MCF 10A (cell line): ENCODE results near the gene TMEM61. TPM values are rescaled to one million over a fixed set of nuclear protein-coding genes. Genes with fewer than 3 reads are reported as not detected.

Source experiments
- BruUV-seq: library from RNA; stranded (reverse); fragments of 400-500 nt; replicated peaks from 2 replicates; lab custom pipeline; 2021; lab: Mats Ljungman, UMichigan
- CTCF ChIA-PET: fragments of 300-600 bp; sonication (Branson Sonifier 250); formaldehyde crosslinking; extraction: SDS; loops from one replicate; lab custom pipeline; 2021; ENCODE audit warnings: antibody characterized with exemption, inconsistent platforms; lab: Yijun Ruan, JAX
- POLR2A ChIA-PET: fragments of 300-600, 350-650 bp; sonication (Branson Sonifier 250); formaldehyde crosslinking; extraction: SDS; loops from one replicate; lab custom pipeline; 2020; ENCODE audit warnings: antibody characterized with exemption, inconsistent platforms; lab: Yijun Ruan, JAX
- DNase-seq: peaks from one replicate; pipeline ENCODE4 v3.0.0-alpha.2; 2018; ENCODE audit not compliant: unreplicated experiment
- H3K27ac Mint-ChIP-seq: one replicate; pipeline ENCODE4 v1.8.0; 2022; ENCODE audit warnings: mild to moderate bottlenecking, low read depth, mixed read lengths; ENCODE audit not compliant: unreplicated experiment
- H3K27me3 Mint-ChIP-seq: one replicate; pipeline ENCODE4 v1.8.0; 2022; ENCODE audit warnings: mixed read lengths; ENCODE audit not compliant: insufficient read depth, unreplicated experiment
- H3K36me3 Mint-ChIP-seq: one replicate; pipeline ENCODE4 v1.8.0; 2022; ENCODE audit warnings: mild to moderate bottlenecking, moderate library complexity, mixed read lengths; ENCODE audit not compliant: insufficient read depth, unreplicated experiment
- H3K4me1 Mint-ChIP-seq: one replicate; pipeline ENCODE4 v1.8.0; 2022; ENCODE audit warnings: mixed read lengths; ENCODE audit not compliant: insufficient read depth, unreplicated experiment
- H3K4me3 Mint-ChIP-seq: one replicate; pipeline ENCODE4 v1.8.0; 2022; ENCODE audit warnings: mild to moderate bottlenecking, moderate library complexity, mixed read lengths; ENCODE audit not compliant: unreplicated experiment
- H3K9me3 Mint-ChIP-seq: one replicate; pipeline ENCODE4 v1.8.0; 2022; ENCODE audit warnings: mixed read lengths; ENCODE audit not compliant: unreplicated experiment
- intact Hi-C: fragments of 100-400 bp; cut with micrococcal nuclease; formaldehyde crosslinking; loops from 2 replicates; pipeline ENCODE4 v1.14.1; 2022
- total RNA-seq: library from RNA; stranded (reverse); gene quantifications from 2 replicates; pipeline ENCODE4 v1.2.3, GENCODE V29; 2022
- TF ChIP-seq, protein P1 (sequence below): fragments of 200-600 bp; IDR thresholded peaks from one replicate; pipeline ENCODE4 v1.8.0; 2022; ENCODE audit warnings: antibody characterized with exemption, mild to moderate bottlenecking; ENCODE audit not compliant: unreplicated experiment

TMEM61 gene
- total RNA-seq, 1 experiment from 2014 or later, result not detected

GRCh38 chr1:54989473-54989872 is 9.0 kb downstream of the TMEM61 start:
- H3K27ac Mint-ChIP-seq, result no peak overlapping the region
- no peaks in the 10 kb centered on the region for H3K4me1 Mint-ChIP-seq
- intact Hi-C loops, result no loop called here
- no peaks in the 10 kb centered on the region for H3K27me3 Mint-ChIP-seq
- H3K4me3 Mint-ChIP-seq, result no peak overlapping the region
- H3K9me3 Mint-ChIP-seq, result no peaks in the 10 kb centered on the region
- POLR2A ChIA-PET, result interaction anchor here (0.7 to 0.9 kb wide), 2 partner anchors 39 to 102 kb away, joined by 3 read pairs; partner anchors contain the start of gene DHCR24
- TF ChIP-seq, protein P1, sequence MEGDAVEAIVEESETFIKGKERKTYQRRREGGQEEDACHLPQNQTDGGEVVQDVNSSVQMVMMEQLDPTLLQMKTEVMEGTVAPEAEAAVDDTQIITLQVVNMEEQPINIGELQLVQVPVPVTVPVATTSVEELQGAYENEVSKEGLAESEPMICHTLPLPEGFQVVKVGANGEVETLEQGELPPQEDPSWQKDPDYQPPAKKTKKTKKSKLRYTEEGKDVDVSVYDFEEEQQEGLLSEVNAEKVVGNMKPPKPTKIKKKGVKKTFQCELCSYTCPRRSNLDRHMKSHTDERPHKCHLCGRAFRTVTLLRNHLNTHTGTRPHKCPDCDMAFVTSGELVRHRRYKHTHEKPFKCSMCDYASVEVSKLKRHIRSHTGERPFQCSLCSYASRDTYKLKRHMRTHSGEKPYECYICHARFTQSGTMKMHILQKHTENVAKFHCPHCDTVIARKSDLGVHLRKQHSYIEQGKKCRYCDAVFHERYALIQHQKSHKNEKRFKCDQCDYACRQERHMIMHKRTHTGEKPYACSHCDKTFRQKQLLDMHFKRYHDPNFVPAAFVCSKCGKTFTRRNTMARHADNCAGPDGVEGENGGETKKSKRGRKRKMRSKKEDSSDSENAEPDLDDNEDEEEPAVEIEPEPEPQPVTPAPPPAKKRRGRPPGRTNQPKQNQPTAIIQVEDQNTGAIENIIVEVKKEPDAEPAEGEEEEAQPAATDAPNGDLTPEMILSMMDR, result no peak
- CTCF ChIA-PET, result interaction anchor here (0.6 to 22.1 kb wide), 6 partner anchors 8 to 41 kb away, joined by 3 to 385 read pairs (median 6); partner anchors contain the start of gene BSND
- no TSS peak for BruUV-seq
- no peak for DNase-seq
- H3K36me3 Mint-ChIP-seq, result no peaks in the 10 kb centered on the region

GRCh38 chr1:54989968-54990810 is 9.8 kb downstream of the TMEM61 start:
- POLR2A ChIA-PET, result interaction anchor here (0.7 kb wide), 1 partner anchor 103 kb away, joined by 3 read pairs; the partner anchor contains the start of gene DHCR24
- intact Hi-C loops, result no loop called here
- no TSS peak for BruUV-seq
- no peak overlapping the region for H3K4me3 Mint-ChIP-seq
- H3K4me1 Mint-ChIP-seq, result no peaks in the 10 kb centered on the region
- no peaks in the 10 kb centered on the region for H3K36me3 Mint-ChIP-seq
- no peak for DNase-seq
- no peak overlapping the region for H3K27ac Mint-ChIP-seq
- TF ChIP-seq, protein P1, result no peak
- H3K9me3 Mint-ChIP-seq, result no peaks in the 10 kb centered on the region
- CTCF ChIA-PET, result interaction anchor here (0.5 to 22.1 kb wide), 5 partner anchors 8 to 867 kb away, joined by 3 to 385 read pairs (median 8); partner anchors contain the start of gene BSND
- H3K27me3 Mint-ChIP-seq, result no peaks in the 10 kb centered on the region

- intact Hi-C loops, result no loop called here
- POLR2A ChIA-PET, result interaction anchor here (0.8 to 1.6 kb wide), 2 partner anchors 40 to 62 kb away, joined by 3 to 5 read pairs; no protein-coding TSS in a partner anchor
These were observed 10.5 kb downstream of the TMEM61 start for GRCh38 chr1:54990916-54991315.

More at GRCh38 chr1:54990916-54991315, 10.5 kb downstream of the TMEM61 start:
- no TSS peak for BruUV-seq
- Mint-ChIP-seq H3K4me1 (no peaks in the 10 kb centered on the region), H3K4me3 (no peak overlapping the region), H3K27me3 (no peaks in the 10 kb centered on the region), H3K9me3 (no peaks in the 10 kb centered on the region), H3K36me3 (no peaks in the 10 kb centered on the region), H3K27ac (no peak overlapping the region)
- TF ChIP-seq, protein P1, result no peak
- CTCF ChIA-PET, result interaction anchor here (22.1 kb wide), 1 partner anchor 43 kb away, joined by 385 read pairs; no protein-coding TSS in a partner anchor
- DNase-seq, result no peak
